Measurements from ENCODE around the gene UPK2.
"Not testable (repeated sequence)": the region's sequence is repeated elsewhere in the genome, so short reads cannot be mapped to it uniquely, and the experiment has no call there.

UPK2 gene

GRCh38 chr11:118939404-118939915 lies 16.6 kb upstream of the UPK2 start:
- no peak for DNase-seq

DNA sequence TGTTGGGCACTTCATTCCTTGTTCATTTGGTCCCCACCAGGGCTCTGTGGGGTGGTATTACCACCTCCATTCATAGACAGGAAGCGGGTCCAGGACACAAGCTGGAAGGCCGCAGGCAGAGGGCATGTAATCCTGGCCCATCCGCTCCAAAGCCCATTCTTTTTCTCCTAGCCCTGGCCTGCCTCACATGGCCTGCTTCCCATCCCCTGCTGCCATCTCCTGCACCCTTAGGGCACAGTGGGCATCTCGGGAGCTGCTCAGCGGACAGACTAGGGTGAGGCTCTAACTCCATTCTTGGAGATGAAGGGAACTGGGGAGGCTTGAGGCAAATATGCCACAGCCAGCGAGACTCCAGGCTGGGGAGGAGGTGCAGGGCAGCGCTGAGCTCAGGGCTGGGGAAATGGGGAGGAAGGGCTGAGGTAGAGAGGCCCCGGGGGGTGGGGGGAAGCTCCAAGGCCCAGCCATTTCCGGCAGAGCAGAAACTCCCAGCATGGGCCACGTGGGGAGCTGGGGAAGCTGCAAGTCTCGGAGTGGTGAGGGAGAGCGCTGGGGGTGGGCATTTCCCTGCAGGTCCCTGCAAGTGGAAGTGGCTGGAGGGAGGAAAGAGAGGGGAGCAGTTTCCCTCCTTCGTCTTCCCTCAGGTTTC lies 16.0 kb upstream of the UPK2 start:
- no peak for DNase-seq

GRCh38 chr11:118947091-118947490 lies 9.0 kb upstream of the UPK2 start:
- DNase-seq: no peak

DNA sequence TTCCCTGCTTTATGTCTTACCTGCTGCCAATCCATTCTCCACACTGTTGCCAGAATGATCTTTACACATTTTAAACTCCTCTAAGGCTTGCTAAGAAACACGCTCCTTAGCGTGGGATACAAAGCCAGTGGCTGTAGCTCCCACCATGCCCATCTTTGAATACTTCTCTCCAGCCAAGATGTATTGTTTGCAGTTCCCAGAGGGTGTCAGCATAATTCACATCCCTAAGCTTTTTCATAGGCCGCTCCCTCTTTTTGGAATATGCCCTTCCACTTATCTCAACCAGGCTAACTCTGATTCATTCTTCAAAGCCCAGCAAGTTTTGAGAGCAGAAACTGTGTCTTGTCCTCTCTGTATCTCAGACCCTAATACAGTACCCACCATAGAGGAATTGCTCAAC lies 8.1 kb upstream of the UPK2 start:
- DNase-seq: no peak

- DNase-seq: peak; percentile 40
Observed at GRCh38 chr11:118953265-118953664, 2.8 kb upstream of the UPK2 start.

GRCh38 chr11:118953976-118954375 lies 2.1 kb upstream of the UPK2 start:
- DNase-seq: not testable (repeated sequence)

GRCh38 chr11:118956847-118957469 lies 860 bp downstream of the UPK2 start:
- DNase-seq: no peak

DNA sequence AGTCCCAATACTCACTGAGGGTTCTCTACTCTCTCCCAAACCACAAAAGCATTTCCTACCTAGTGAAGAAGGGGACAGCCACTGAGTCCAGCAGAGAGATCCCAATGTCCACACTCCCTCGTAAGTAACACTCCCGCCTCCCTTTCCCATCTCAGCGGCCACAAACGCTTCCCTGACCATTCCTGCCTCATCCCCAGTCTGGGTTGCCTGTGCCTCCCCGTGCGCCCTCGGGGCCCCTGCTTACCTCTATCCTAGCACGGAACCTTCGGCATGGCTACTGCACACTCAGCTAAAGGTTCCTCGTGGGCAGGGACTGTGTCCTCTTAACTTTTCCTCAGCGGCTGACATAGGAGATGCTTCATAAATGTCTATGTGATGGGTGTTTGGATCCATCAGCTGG lies 1.5 kb downstream of the UPK2 start:
- no peak for DNase-seq

- DNase-seq: no peak
Observed at GRCh38 chr11:118957968-118958367, 1.9 kb downstream of the UPK2 start.

DNA sequence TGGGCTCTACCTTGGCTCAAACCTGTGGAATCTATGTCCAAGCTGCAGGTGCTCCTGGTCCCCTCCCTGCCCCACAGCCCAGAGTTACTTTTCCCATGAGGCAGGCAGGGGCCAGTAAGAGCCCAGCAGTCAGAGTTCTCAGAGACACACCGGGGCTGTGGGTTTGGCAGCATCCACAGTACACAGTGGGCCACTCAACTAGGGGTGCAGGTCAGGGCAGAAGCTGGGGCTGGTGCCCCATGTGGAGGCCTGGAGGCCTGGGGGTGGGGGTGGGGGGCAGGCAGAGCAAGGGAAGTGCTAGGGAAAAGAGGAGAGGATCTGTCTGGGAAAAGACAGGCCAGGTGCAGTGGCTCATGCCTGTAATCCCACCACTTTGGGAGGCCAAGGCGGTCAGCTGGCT lies 2.5 kb downstream of the UPK2 start:
- DNase-seq: no peak

DNA sequence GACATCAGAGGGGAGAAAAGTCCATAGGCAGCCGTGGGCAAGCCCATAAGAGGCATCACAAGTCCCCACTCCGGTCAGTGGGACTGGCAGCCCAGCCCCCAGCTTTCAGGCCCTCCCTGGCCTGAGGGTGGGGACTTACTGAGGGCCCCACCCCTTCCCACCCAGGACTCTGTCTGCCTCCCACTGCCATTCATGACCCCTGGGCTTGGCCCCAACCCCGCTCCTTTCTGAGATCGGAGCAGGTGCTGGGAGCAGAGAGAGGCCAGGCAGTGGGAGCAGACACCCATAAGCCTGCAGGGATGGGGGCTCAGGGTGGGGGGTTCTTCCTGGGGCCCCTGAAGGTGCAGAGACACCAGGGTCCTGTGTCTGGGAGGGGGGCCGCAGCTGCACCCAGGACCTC lies 5.1 kb downstream of the UPK2 start:
- no peak for DNase-seq

- no peak for DNase-seq
Observed at GRCh38 chr11:118961591-118961990, 5.5 kb downstream of the UPK2 start.

DNA sequence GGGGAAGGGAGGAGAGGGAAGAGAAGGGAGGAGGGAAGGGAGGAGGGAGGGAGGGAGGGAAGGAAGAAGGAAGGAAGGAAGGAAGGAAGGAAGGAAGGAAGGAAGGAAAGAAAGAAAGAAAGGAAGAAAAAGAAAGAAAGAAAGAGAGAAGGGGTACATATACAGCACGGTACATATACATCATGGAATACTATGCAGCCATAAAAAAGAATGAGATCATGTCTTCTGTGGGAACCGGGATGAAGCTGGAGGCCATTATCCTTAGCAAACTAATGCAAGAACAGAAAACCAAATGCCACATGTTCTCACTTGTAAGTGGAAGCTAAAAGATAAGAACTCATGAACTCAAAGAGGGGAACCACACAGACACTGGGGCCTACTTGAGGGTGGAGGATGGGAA lies 13.4 kb downstream of the UPK2 start:
- not testable (repeated sequence) for DNase-seq

DNA sequence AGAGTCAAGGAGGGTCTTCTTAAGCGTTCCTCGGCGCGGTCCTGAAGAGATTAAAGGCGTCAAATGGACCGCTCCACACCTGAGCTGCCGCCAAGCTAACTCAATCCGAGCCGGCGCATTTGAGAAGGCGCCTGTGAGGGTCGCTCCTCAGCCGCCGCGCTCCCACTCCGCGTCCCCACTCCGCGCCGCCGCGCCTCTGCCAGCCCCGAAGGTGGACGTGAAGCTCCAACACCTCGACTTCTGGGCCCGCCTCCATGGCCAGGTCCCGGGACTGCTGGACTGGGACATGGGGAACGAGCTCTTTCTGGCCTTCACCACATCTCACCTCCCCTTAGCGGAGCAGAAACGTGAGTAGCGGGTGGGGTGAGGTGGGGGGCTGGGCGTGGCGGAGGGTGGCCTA lies 15.5 kb downstream of the UPK2 start, which contains the start of gene FOXR1:
TSS of gene FOXR1 (plus strand) at position 116 of the 400 bp plus-strand sequence. CDS start at position 287, 171 bp downstream.
- no peak for DNase-seq

DNA sequence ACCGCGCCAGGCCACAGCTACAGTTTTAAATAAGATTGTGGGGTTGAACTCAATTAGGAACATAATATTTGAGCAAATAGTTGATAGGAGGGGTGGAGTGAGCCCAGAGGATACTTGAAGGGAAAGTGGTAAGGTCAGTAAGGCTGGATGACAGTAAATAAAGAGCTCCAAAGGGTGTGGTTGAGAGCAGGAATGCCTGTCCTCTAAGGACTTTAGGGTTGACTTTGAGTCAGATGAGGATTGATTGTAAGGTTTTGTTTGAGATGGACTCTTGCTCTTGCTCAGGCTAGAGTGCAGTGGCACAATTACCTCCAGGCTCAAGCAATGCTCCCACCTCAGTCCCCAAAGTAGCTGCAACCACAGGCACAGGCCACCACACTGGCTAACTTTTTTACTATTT lies 17.9 kb downstream of the UPK2 start:
- no peak for DNase-seq

DNA sequence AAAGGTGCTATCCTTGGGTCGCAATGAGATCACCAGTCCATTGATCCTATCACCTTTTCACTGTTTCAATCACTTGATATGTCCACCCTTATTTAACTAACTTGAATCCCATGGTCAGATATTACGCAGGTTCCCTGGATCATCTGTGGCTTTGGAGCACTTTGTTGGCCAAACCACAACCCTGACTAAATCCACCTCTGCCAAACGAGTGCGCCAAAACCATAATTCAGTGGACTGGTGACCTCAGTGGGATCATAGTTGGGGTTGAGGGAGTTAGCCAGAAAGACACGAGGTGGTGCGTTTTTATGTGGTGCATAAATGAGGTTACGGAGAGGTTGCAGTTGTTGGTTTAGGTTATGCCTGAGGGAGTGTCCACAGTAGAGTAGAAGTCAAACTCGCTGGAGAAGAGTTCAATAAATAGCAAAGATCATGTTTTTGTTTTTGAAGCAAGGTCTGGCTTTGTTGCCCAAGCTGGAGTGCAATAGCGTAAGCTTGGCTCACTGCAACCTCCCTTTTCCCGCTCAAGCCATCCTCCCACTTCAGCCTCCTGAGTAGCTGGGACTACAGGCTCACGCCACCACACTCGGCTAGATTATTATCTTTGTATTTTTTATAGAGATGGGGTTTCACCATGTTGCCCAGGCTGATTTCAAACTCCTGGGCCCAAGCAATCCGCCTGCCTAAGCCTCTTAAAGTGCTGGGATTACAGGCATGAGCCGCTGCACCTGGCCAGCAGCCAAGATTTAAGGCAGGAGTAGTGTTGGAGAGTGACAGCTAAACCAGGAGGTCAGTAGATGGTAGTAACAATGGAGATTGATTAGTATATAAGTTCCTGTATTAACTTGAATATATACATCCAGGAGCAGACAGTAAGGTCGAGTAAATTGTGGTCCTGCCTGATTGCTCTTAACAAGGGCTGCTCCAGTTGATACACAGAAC lies 19.9 kb downstream of the UPK2 start:
- no peak for DNase-seq

DNA sequence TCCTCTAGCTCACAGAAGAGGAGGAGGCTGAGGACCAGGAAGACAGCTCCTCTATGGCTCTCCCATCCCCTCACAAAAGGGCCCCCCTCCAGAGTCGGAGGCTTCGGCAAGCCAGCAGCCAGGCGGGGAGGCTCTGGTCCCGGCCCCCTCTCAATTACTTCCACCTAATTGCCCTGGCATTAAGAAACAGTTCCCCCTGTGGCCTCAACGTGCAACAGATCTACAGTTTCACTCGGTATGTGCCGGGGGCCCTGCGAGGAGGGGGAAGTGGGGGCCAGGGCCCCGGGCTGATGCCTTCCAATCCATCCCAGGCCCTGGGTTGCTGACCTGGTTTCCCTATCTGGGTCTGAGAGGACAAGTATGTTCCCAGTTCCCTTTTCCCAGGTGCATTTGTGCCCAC lies 23.3 kb downstream of the UPK2 start:
- no peak for DNase-seq

- DNase-seq: no peak
Observed at GRCh38 chr11:118980191-118980881, 24.2 kb downstream of the UPK2 start.

- not testable (repeated sequence) for DNase-seq
Observed at GRCh38 chr11:118984337-118984736, 28.2 kb downstream of the UPK2 start.

GRCh38 chr11:118984825-118985224 lies 28.7 kb downstream of the UPK2 start:
- no peak for DNase-seq

DNA sequence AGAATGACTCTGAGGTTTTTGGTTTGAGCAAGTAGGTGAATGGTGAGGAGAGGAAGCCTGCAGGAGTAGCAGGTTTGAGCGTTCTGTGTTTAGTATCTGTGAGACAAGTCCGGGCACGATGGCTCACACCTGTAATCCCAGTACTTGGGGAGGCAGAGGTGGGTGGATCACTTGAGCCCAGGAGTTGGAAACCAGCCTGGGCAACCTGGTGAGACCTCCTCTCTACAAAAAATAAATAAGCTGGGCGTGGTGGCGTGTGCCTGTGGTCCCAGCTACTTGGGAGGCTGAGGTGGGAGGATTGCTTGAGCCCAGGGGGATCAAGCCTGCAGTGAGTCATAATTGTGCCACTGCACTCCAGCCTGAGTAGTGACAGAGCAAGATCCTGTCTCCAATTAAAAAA lies 32.2 kb downstream of the UPK2 start:
- no peak for DNase-seq

DNA sequence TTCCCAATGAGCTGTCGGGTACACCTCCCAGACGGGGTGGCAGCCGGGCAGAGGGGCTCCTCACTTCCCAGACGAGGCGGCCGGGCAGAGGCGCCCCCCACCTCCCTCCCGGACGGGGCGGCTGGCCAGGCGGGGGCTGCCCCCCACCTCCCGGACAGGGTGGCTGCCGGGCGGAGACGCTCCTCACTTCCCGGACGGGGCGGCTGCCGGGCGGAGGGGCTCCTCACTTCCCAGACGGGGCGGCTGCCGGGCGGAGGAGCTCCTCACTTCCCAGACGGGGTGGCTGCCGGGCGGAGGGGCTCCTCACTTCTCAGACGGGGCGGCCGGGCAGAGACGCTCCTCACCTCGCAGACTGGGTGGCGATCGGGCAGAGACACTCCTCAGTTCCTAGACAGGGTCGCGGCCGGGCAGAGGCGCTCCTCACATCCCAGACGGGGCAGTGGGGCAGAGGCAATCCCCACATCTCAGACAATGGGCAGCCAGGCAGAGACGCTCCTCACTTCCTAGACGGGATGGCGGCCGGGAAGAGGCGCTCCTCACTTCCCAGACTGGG lies 35.5 kb downstream of the UPK2 start:
- not testable (repeated sequence) for DNase-seq
